VCaP (cell line): ENCODE measurements around the gene GLIS1.

Experiments
- H3K27ac ChIP-seq: fragments of 450-650 bp; 2 replicates; pipeline ENCODE4 v1.5.1; 2017
- CTCF ChIP-seq: fragments of 450-650 bp; conservative IDR thresholded peaks from 2 replicates; pipeline ENCODE4 v1.5.1; 2017; ENCODE audit warnings: mild to moderate bottlenecking, moderate library complexity

The GLIS1 gene

GRCh38 chr1:53693773-53694717 is 44.9 kb downstream of the GLIS1 start:
- H3K27ac ChIP-seq, result no peak overlapping the region
- no peak for TF ChIP-seq CTCF

GRCh38 chr1:53693339-53693738 is 45.6 kb downstream of the GLIS1 start:
- no peak for TF ChIP-seq CTCF
- H3K27ac ChIP-seq, result no peak overlapping the region

- H3K27ac ChIP-seq, result no peak overlapping the region
- TF ChIP-seq CTCF, result no peak
These were observed 47.6 kb downstream of the GLIS1 start for GRCh38 chr1:53691326-53691725.

GRCh38 chr1:53690411-53690810 is 48.6 kb downstream of the GLIS1 start:
- no peak overlapping the region for H3K27ac ChIP-seq
- no peak for TF ChIP-seq CTCF

DNA sequence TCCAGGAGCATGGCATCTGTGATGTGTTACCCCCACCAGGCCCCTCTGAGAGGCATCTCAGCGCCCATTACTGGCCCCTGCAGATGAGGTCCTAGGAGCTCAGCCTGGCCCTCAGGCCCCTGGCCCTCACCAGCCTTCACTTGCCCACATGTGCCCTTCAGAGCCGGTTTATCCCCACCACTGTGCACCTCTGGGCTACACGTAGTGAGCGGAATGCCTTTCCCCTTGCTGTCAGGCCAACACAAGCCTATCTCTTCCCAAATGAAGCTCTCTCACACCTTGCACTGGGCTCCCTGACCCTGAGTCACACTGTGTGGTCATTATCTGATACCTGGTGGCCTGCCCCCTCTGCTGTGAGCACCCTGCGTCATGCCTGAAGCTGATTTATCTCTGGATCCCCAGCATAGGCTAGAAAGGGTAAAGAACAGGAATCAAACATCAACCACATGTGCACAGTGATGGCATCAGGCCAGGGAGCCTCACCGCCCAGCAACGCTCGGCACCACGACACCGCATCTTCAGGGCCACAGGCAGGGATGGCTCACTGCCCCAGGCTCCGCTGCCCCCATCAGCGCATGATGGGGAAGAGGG is 49.1 kb downstream of the GLIS1 start:
- no peak overlapping the region for H3K27ac ChIP-seq
- TF ChIP-seq CTCF, result no peak

- no peak for TF ChIP-seq CTCF
- no peak overlapping the region for H3K27ac ChIP-seq
These were observed 49.7 kb downstream of the GLIS1 start for GRCh38 chr1:53689223-53689622.

DNA sequence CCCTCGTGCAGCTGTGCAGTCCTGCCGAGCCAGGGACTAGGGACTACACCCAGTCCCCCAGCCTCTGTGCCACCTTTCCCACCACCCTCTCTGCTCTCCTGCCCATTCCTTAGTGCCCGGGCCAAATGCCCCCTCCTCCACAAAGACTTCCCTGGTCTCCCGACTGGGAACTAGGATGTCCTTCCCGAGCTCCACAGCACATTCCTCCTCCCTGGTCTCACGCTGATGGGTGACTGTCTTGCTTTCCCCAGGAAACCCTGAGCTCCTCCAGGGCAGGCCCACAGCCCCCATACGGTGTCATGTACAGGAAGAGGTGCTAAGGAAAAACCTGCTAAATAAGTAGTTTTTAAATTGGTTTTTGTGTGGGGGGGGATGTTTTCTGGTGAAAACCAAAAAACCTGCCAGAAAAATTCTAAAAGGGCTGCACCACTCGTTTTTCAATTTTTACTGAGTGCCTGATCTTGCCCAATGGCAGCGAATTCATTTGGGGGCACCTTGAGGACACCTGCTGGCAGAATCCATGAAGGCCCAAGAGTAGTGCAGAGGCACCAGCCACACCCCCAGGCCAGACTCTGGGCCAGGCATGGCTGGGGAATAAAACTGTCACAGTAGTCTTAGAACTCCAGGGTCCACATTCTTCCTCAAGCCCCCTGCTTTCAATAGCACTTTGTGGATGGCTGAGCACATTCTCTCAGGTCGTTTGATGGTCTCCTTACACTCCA is 50.4 kb downstream of the GLIS1 start:
- no peak overlapping the region for H3K27ac ChIP-seq
- TF ChIP-seq CTCF, result 0 out of 2 replicates have a peak, but pooled peaks have one; percentile 11
